A673 (cell line): ENCODE data around the gene ZNF169. TPM values are rescaled to one million over a fixed set of nuclear protein-coding genes. Genes with fewer than 3 reads are reported as not detected.

Source experiments
- BruUV-seq: library from RNA; stranded (reverse); fragments of 400-500 nt; replicated peaks from 2 replicates; lab custom pipeline; 2021; lab: Mats Ljungman, UMichigan
- CTCF ChIA-PET: fragments of 300-600 bp; sonication (Branson Sonifier 250); formaldehyde crosslinking; loops from one replicate; lab custom pipeline; 2022; ENCODE audit warnings: antibody characterized with exemption; lab: Charles Lee
- POLR2A ChIA-PET: fragments of 300-600 bp; sonication (Branson Sonifier 250); formaldehyde crosslinking; loops from one replicate; lab custom pipeline; 2022; ENCODE audit warnings: antibody characterized with exemption; ENCODE audit not compliant: low non-redundant PET; lab: Charles Lee
- DNase-seq: peaks from one replicate; pipeline ENCODE4 v3.0.0-alpha.2; 2015; ENCODE audit warnings: low spot score
- H3K27ac ChIP-seq: fragments of 200-600 bp; sonication (generic); 2 replicates; pipeline ENCODE4 v1.5.1; 2016; ENCODE audit warnings: mixed run types, low read depth, mild to moderate bottlenecking, mixed read lengths, antibody characterized with exemption, low read length; ENCODE audit not compliant: poor library complexity, severe bottlenecking
- H3K27me3 ChIP-seq: fragments of 200-600 bp; sonication (generic); replicated peaks from 2 replicates; pipeline ENCODE4 v1.6.1; 2017; ENCODE audit warnings: mixed run types, low read depth, mild to moderate bottlenecking, mixed read lengths, antibody characterized with exemption, low read length; ENCODE audit not compliant: insufficient read depth, poor library complexity
- H3K36me3 ChIP-seq: fragments of 200-600 bp; sonication (generic); 2 replicates; pipeline ENCODE4 v1.6.1; 2016; ENCODE audit warnings: mixed run types, mild to moderate bottlenecking, mixed read lengths, antibody characterized with exemption, low read length; ENCODE audit not compliant: insufficient read depth, poor library complexity, severe bottlenecking
- H3K4me1 ChIP-seq: fragments of 200-600 bp; sonication (generic); 2 replicates; pipeline ENCODE4 v1.6.1; 2017; ENCODE audit warnings: mixed run types, mild to moderate bottlenecking, mixed read lengths, antibody characterized with exemption, low read length; ENCODE audit not compliant: insufficient read depth, poor library complexity, severe bottlenecking
- H3K4me3 ChIP-seq: fragments of 200-600 bp; sonication (generic); 2 replicates; pipeline ENCODE4 v1.5.1; 2016; ENCODE audit warnings: low read depth, mixed run types, mild to moderate bottlenecking, mixed read lengths, low read length; ENCODE audit not compliant: poor library complexity, severe bottlenecking
- H3K9me3 ChIP-seq: fragments of 200-600 bp; sonication (generic); 2 replicates; pipeline ENCODE4 v1.6.1; 2016; ENCODE audit warnings: mixed run types, low read depth, mild to moderate bottlenecking, mixed read lengths, antibody characterized with exemption, low read length; ENCODE audit not compliant: poor library complexity, severe bottlenecking
- EZH2 ChIP-seq: fragments of 200-600 bp; sonication (generic); IDR thresholded peaks from 2 replicates; pipeline ENCODE4 v1.6.1; 2017; ENCODE audit warnings: borderline replicate concordance, low read depth, mild to moderate bottlenecking, mixed read lengths, antibody characterized with exemption, low read length; ENCODE audit not compliant: poor library complexity, severe bottlenecking
- intact Hi-C: fragments of 100-400 bp; cut with micrococcal nuclease; formaldehyde crosslinking; loops from one replicate; pipeline ENCODE4 v1.10.0; 2022; ENCODE audit not compliant: unreplicated experiment
- total RNA-seq: library from RNA; stranded (reverse); gene quantifications from 2 replicates; pipeline ENCODE4 v1.2.3, GENCODE V29; 2021
- TF ChIP-seq, protein P1 (sequence below): fragments of 300-800, 200-600 bp; sonication (generic); conservative IDR thresholded peaks from 2 replicates; pipeline ENCODE4 v1.5.1; 2017; ENCODE audit warnings: low read depth, mild to moderate bottlenecking, antibody characterized with exemption, low read length, moderate library complexity, mixed read lengths

ZNF169 gene
- total RNA-seq, 1 experiment from 2014 or later, result 4.2 TPM

DNA sequence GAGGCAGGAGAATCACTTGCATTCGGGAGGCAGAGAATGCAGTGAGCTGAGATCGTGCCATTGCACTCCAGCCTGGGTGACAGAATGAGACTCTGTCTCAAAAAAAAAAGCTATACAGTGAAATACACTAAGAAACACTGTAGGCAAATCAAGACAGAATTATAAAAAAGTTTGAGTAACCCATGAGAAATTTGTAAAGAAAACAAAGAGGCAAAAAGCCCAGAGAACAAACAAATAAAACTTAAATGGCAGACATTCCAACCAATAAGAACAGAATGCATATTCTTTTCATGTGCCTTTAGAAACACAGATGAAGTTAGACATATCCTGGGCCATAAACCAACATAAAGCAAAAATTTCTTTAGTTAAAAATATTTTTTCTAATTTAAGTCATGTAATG is 30.6 kb downstream of the ZNF169 start:
- Histone ChIP-seq H3K4me3 (no peak overlapping the region), H3K27ac (no peak overlapping the region), H3K36me3 (no peaks in the 10 kb centered on the region), H3K9me3 (no peaks in the 10 kb centered on the region), H3K27me3 (no peaks in the 10 kb centered on the region), H3K4me1 (no peaks in the 10 kb centered on the region)
- no peak for TF ChIP-seq EZH2
- TF ChIP-seq, protein P1, sequence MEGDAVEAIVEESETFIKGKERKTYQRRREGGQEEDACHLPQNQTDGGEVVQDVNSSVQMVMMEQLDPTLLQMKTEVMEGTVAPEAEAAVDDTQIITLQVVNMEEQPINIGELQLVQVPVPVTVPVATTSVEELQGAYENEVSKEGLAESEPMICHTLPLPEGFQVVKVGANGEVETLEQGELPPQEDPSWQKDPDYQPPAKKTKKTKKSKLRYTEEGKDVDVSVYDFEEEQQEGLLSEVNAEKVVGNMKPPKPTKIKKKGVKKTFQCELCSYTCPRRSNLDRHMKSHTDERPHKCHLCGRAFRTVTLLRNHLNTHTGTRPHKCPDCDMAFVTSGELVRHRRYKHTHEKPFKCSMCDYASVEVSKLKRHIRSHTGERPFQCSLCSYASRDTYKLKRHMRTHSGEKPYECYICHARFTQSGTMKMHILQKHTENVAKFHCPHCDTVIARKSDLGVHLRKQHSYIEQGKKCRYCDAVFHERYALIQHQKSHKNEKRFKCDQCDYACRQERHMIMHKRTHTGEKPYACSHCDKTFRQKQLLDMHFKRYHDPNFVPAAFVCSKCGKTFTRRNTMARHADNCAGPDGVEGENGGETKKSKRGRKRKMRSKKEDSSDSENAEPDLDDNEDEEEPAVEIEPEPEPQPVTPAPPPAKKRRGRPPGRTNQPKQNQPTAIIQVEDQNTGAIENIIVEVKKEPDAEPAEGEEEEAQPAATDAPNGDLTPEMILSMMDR, result no peak
- BruUV-seq, result no TSS peak
- ChIA-PET POLR2A (no interaction called here), CTCF (no interaction called here)
- no peak for DNase-seq
- intact Hi-C loops, result no loop called here

DNA sequence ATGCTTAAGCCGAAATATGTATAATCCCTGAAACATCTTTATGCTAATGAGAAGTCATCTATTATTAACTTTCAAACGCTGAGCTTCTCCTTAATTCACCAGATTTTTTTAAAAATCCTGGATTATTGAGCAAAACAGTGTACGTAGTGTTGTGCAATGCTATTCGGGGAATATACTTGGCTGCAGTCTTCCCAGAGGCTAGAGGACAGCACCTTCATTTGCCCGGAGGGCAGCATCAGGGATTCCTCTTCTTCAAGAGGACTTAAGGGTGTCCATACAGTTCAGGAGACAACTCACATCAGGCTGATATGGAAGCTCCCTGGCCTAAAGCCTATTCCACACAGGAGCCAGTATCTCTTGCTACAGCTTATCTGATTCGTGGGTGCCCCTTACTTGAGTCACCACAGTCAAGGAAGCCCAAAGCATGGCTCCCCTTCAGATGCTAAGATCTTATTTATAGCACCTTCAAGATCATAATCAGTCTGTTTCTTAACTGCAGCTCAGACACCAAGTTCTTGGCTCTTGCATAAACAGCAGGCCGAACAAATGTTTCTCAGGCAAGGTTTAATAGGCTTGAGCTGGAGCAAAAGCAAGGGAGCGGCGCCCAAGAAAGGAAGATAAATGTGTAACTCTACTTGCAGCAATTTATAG is 40.0 kb downstream of the ZNF169 start:
- no peak for DNase-seq
- no TSS peak for BruUV-seq
- no peak overlapping the region for H3K4me3 ChIP-seq
- no peaks in the 10 kb centered on the region for H3K9me3 ChIP-seq
- no peak overlapping the region for H3K27ac ChIP-seq
- ChIA-PET CTCF (no interaction called here), POLR2A (no interaction called here)
- intact Hi-C loops, result no loop called here
- H3K27me3 ChIP-seq, result no peaks in the 10 kb centered on the region
- H3K36me3 ChIP-seq, result no peaks in the 10 kb centered on the region
- TF ChIP-seq EZH2, result no peak
- TF ChIP-seq, protein P1, result no peak
- H3K4me1 ChIP-seq, result no peaks in the 10 kb centered on the region

GRCh38 chr9:94300470-94301301 is 41.6 kb downstream of the ZNF169 start:
- Histone ChIP-seq H3K9me3 (no peaks in the 10 kb centered on the region), H3K4me3 (no peak overlapping the region), H3K36me3 (no peaks in the 10 kb centered on the region), H3K4me1 (no peaks in the 10 kb centered on the region), H3K27me3 (no peaks in the 10 kb centered on the region), H3K27ac (no peak overlapping the region)
- no peak for TF ChIP-seq EZH2
- TF ChIP-seq, protein P1, result no peak
- DNase-seq, result no peak
- intact Hi-C loops, result no loop called here
- BruUV-seq, result no TSS peak
- CTCF ChIA-PET, result no interaction called here
- POLR2A ChIA-PET, result no interaction called here
